ENCODE results near the gene ANO9.

GRCh38 chr11:433641-434040, 8.2 kb downstream of the ANO9 start:
- TF ChIP-seq CTCF (IDR thresholded peaks at IDR 0.05) (no peak), POLR2A (IDR thresholded peaks at IDR 0.05; ENCODE audit: low read depth) (no peak), EP300 (IDR thresholded peaks at IDR 0.05) (no peak), POLR2AphosphoS5 (IDR thresholded peaks at IDR 0.05) (no peak)

Measured in esophagus muscularis mucosa (tissue), 4 donors.